ENCODE results near the gene PRH1. TPM values are rescaled to one million over a fixed set of nuclear protein-coding genes. Genes with fewer than 3 reads are reported as not detected.
A peak's percentile ranks its signal among the peaks of the same experiment; 100 is the strongest.

Gene PRH1
- 5.7 and 9.5 TPM in 2 replicates for total RNA-seq (2014; rRNA removed)
- percentile 55 among the genes with signal in this experiment for Bru-seq, nascent RNA
- percentile 47 among the genes with signal in this experiment for BruChase-seq, experiment 1, labeled RNA remaining after a 6-hour chase
- percentile 78 among the genes with signal in this experiment for BruChase-seq, experiment 2, labeled RNA remaining after a 2-hour chase
- long read RNA-seq, partial matches to known transcripts = 1 of 2 reads
- long read RNA-seq, other reads (novel, unspliced or antisense) = 1 of 2 reads

- no peak within 1 kb of the TSS for H3K27ac ChIP-seq (ENCODE audit: low read length)
- H3K4me1 ChIP-seq (ENCODE audit: insufficient read depth, low read length) = no peaks in the 10 kb centered on the region
- H3K4me2 ChIP-seq (ENCODE audit: low read length) = no peak within 1 kb of the TSS
- ATAC-seq (no peak), DNase-seq (no peak)
- no peaks in the 10 kb centered on the region for H3K9me2 ChIP-seq (replicated peaks; ENCODE audit: low read length)
- POLR2A ChIA-PET (ENCODE audit: unreplicated experiment) = no interaction called here
- no peak within 1 kb of the TSS for H3K9ac ChIP-seq (ENCODE audit: low read length)
- no peak within 1 kb of the TSS for H3K4me3 ChIP-seq (ENCODE audit: low read length)
- BruUV-seq (replicated peaks) = no TSS peak
- no peaks in the 10 kb centered on the region for H3K36me3 ChIP-seq (ENCODE audit: low read depth, low read length)
- no peaks in the 10 kb centered on the region for H3F3A ChIP-seq (ENCODE audit: low read length, unreplicated experiment)
- intact Hi-C loops (cut with micrococcal nuclease) = no loop called here
- H3K79me2 ChIP-seq (ENCODE audit: low read length) = no peaks in the 10 kb centered on the region
- H4K20me1 ChIP-seq (ENCODE audit: low read length) = no peaks in the 10 kb centered on the region
- CTCF ChIA-PET = no interaction called here
- no peaks in the 10 kb centered on the region for H3K9me3 ChIP-seq (ENCODE audit: low read length)
- TF ChIP-seq, protein P1, sequence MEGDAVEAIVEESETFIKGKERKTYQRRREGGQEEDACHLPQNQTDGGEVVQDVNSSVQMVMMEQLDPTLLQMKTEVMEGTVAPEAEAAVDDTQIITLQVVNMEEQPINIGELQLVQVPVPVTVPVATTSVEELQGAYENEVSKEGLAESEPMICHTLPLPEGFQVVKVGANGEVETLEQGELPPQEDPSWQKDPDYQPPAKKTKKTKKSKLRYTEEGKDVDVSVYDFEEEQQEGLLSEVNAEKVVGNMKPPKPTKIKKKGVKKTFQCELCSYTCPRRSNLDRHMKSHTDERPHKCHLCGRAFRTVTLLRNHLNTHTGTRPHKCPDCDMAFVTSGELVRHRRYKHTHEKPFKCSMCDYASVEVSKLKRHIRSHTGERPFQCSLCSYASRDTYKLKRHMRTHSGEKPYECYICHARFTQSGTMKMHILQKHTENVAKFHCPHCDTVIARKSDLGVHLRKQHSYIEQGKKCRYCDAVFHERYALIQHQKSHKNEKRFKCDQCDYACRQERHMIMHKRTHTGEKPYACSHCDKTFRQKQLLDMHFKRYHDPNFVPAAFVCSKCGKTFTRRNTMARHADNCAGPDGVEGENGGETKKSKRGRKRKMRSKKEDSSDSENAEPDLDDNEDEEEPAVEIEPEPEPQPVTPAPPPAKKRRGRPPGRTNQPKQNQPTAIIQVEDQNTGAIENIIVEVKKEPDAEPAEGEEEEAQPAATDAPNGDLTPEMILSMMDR (conservative IDR thresholded peaks at IDR 0.05; ENCODE audit: low read depth, low read length) = no peak
- TF ChIP-seq EZH2 (IDR thresholded peaks at IDR 0.05; ENCODE audit: low read length, unreplicated experiment) = no peak
- TF ChIP-seq EZH2phosphoT487 (IDR thresholded peaks at IDR 0.05; ENCODE audit: borderline replicate concordance, low read length) = no peak
- no peaks in the 10 kb centered on the region for H3K27me3 ChIP-seq (ENCODE audit: low read length)
- H2AFZ ChIP-seq (ENCODE audit: low read length) = no peak within 1 kb of the TSS
Measured at GRCh38 chr12:10884086-10884725, at the start of gene PRH1. Gene PRH1, minus strand, starts transcription at chr12:10884255. Its CDS starts 38 bp downstream, at chr12:10884217.

DNA sequence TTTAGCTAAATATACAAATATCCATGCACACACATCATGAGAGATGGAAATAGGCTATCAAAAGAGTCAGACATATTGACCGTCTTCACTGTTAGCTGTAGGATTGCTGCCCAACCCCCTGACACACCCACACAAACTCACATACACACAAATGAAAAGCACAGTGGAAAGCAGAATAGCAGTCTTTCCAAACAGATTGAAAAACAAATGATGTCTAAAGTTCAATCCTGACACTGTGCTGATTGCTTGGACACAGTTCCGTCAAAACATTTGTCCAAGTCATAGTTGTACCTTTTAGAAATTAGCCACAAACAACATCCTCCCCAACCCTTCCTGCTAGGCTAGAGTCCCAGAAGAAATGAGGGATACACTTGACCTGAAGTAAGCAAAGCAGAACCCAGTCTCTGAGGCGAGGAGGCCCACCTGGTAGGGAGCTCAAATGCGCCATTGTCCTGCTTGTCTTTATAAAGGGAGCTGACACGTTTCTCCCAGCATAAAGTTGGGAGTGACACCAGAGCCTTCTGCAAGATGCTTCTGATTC, 44.8 kb upstream of the PRH1 start, which contains the start of gene PRH2:
Gene PRH2, plus strand, starts transcription at position 491 of the 541 bp plus-strand sequence. Its CDS starts 38 bp downstream, at position 529.
- Histone ChIP-seq H3K4me3 (ENCODE audit: low read length) (no peak within 1 kb of the TSS), H3K27ac (ENCODE audit: low read length) (no peak within 1 kb of the TSS), H2AFZ (ENCODE audit: low read length) (no peak within 1 kb of the TSS), H3K9me2 (replicated peaks; ENCODE audit: low read length) (no peaks in the 10 kb centered on the region), H3K4me2 (ENCODE audit: low read length) (no peak within 1 kb of the TSS), H3K79me2 (ENCODE audit: low read length) (no peaks in the 10 kb centered on the region), H3K9ac (ENCODE audit: low read length) (no peak within 1 kb of the TSS), H3K36me3 (ENCODE audit: low read depth, low read length) (no peaks in the 10 kb centered on the region), H3K4me1 (ENCODE audit: insufficient read depth, low read length) (no peaks in the 10 kb centered on the region), H3K9me3 (ENCODE audit: low read length) (no peaks in the 10 kb centered on the region), H4K20me1 (ENCODE audit: low read length) (no peaks in the 10 kb centered on the region), H3F3A (ENCODE audit: low read length, unreplicated experiment) (no peaks in the 10 kb centered on the region), H3K27me3 (ENCODE audit: low read length) (no peaks in the 10 kb centered on the region)
- CTCF ChIA-PET = no interaction called here
- intact Hi-C loops (cut with micrococcal nuclease) = no loop called here
- BruUV-seq (replicated peaks) = no TSS peak
- no peak for ATAC-seq
- TF ChIP-seq EZH2phosphoT487 (IDR thresholded peaks at IDR 0.05; ENCODE audit: borderline replicate concordance, low read length) (no peak), EZH2 (IDR thresholded peaks at IDR 0.05; ENCODE audit: low read length, unreplicated experiment) (no peak)
- TF ChIP-seq, protein P1 (conservative IDR thresholded peaks at IDR 0.05; ENCODE audit: low read depth, low read length) = no peak
- DNase-seq = no peak
- POLR2A ChIA-PET (ENCODE audit: unreplicated experiment) = no interaction called here

DNA sequence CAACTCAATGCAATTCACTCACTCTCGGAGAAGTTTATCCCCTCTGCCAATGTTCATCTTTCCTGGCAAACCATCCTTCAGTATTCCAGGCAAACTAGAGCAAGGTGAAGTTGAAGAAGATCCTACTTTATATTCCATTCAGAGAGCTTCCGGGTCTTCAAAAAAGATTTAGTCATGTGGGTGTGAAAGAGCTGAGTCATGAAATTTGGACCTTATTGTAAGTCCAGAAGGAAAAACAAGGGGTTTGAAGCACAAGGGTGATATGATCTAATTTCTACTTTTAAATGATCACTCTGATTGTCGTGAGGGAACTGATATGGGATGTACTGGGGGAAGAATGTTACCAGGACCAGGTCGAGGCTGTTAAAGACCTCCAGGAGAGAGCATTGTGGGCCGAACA, 42.2 kb upstream of the PRH1 start:
- Histone ChIP-seq H3K36me3 (ENCODE audit: low read depth, low read length) (no peaks in the 10 kb centered on the region), H3K9me3 (ENCODE audit: low read length) (no peaks in the 10 kb centered on the region), H3K9ac (ENCODE audit: low read length) (no peak overlapping the region), H3K9me2 (replicated peaks; ENCODE audit: low read length) (no peaks in the 10 kb centered on the region), H3F3A (ENCODE audit: low read length, unreplicated experiment) (no peaks in the 10 kb centered on the region), H3K4me1 (ENCODE audit: insufficient read depth, low read length) (no peaks in the 10 kb centered on the region), H2AFZ (ENCODE audit: low read length) (no peak overlapping the region), H3K79me2 (ENCODE audit: low read length) (no peaks in the 10 kb centered on the region), H3K4me2 (ENCODE audit: low read length) (no peak overlapping the region), H3K4me3 (ENCODE audit: low read length) (no peak overlapping the region), H3K27me3 (ENCODE audit: low read length) (no peaks in the 10 kb centered on the region), H4K20me1 (ENCODE audit: low read length) (no peaks in the 10 kb centered on the region), H3K27ac (ENCODE audit: low read length) (no peak overlapping the region)
- TF ChIP-seq EZH2phosphoT487 (IDR thresholded peaks at IDR 0.05; ENCODE audit: borderline replicate concordance, low read length) (no peak), EZH2 (IDR thresholded peaks at IDR 0.05; ENCODE audit: low read length, unreplicated experiment) (no peak)
- TF ChIP-seq, protein P1 (conservative IDR thresholded peaks at IDR 0.05; ENCODE audit: low read depth, low read length) = no peak
- DNase-seq (no peak), ATAC-seq (no peak)
- ChIA-PET POLR2A (ENCODE audit: unreplicated experiment) (no interaction called here), CTCF (no interaction called here)
- intact Hi-C loops (cut with micrococcal nuclease) = no loop called here
- no TSS peak for BruUV-seq (replicated peaks)
